ENCODE data around the gene SFTPD.
"Not testable (repeated sequence)": the region's sequence is repeated elsewhere in the genome, so short reads cannot be mapped to it uniquely, and the experiment has no call there.

SFTPD gene

GRCh38 chr10:79948976-79949722 is at the start of gene SFTPD:
SFTPD (minus strand) TSS chr10:79949105; CDS start chr10:79946659, 2,446 bp downstream.
- DNase-seq (ENCODE audit: low read depth), result no peak

DNA sequence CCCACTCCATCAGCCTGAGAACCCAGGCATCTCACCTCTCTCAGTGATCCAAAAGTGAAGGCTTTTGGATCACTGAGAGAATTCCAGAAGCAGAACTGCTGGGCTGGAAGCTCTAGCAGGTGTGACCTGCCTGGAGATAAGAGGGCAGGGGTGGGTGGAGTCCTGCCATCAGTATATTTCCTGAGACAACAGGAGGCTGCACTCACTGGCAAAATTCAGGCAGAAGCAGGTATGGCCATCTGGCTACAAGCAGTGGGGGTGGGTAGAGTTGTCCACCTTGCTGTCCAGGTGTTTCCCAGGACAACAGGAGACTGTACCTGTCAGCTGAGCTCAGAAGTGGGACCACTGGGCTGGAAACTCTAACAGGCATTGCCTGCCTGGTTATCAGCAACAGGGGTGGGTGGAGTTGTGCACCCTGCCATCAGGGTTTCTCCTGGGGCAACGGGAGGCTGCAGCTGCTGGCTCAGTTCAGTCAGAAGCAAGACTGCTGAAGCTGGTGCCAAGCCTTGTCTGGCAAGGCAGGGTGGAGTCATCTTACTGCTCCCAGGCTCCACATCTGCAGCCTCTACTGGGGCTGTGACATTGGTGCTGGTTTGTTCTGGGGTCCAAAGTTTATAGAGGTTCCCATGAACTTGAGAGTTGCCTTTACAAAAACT is 47.2 kb upstream of the SFTPD start:
- no peak for DNase-seq (ENCODE audit: low read depth)

DNA sequence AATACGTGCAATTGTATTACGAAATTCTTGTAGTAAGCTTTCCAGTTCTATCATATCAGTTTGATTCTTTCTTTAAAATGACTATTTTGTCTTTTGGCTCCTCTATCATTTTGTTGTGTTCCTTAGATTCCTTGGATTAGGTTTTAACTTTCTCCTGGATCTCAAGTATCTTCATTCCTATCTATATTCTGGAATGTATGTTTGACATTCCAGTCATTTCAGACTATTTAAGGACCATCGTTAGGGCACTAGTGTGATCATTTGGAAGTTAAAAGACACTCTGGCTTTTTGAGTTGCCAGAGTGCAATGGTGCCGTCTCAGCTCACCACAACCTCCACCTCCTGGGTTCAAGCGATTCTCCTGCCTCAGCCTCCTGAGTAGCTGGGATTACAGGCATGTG is 45.7 kb upstream of the SFTPD start:
- no peak for DNase-seq (ENCODE audit: low read depth)

- not testable (repeated sequence) for DNase-seq (ENCODE audit: low read depth)
Measured at GRCh38 chr10:79988199-79988598, 39.3 kb upstream of the SFTPD start.

DNA sequence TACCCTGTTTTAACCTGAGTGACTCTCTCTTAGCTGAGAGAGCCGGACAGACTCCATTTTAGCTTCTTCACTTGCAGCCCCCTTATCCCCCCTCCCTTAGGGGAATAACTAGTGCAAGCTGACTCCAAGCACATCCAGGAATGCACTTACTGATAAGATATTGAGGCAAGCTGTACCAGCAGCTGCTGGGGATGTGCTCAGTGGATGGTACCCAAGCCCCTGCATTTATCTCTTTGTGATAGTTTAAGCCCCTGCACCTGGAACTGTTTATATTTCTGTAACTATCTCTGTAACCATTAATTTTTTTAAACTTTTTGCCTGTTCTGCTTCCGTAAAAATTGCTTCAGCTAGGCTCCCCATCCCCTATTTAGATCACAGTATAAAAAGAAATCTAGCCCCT is 37.8 kb upstream of the SFTPD start:
- DNase-seq (ENCODE audit: low read depth), result not testable (repeated sequence)

DNA sequence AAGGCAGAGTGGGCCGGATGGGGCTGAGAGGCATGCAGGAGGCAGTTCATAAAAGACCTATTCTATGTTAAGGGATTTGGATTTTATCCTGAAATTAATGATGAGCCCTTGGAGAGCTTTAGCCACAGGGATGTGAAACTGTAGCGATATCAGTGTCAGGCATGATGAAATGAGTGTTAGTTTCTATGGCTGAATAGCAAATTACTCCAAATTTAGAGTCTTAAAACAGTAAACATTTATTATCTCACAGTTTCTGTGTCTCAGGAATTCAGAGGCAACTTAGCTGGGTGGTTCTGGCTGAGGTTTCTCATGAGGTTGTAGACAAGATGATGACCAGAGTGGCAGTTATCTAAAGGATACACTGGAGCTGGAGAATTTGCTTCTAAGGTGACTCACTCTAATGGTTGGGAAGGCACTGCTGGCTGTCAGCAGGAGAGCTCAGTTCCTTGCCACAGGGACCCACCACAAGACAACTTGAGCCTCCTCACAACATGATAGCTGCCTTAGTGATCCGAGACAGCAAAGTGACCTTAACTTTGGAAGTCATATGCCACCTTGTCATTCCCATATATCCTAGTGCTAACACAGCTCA is 36.7 kb upstream of the SFTPD start:
- no peak for DNase-seq (ENCODE audit: low read depth)

DNA sequence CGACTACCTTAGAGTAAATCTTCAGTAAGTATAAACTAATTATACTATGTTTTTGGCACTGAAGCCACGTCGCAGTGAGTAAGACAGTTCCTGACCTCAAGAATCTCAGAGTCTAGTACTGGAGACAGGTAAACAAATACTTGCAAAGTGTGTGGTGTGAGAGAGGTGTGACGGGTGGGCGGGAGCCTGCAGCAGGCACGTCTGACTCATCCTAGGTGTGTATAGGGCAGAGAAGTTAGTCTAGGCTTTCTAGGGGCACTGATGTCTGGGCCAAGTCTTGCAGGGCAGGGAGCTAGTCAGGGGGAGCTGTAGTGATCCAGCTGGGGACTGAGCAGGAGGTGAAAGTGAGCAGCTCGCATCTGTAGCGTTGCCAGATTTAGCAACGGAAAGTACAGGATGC is 35.9 kb upstream of the SFTPD start:
- no peak for DNase-seq (ENCODE audit: low read depth)

DNA sequence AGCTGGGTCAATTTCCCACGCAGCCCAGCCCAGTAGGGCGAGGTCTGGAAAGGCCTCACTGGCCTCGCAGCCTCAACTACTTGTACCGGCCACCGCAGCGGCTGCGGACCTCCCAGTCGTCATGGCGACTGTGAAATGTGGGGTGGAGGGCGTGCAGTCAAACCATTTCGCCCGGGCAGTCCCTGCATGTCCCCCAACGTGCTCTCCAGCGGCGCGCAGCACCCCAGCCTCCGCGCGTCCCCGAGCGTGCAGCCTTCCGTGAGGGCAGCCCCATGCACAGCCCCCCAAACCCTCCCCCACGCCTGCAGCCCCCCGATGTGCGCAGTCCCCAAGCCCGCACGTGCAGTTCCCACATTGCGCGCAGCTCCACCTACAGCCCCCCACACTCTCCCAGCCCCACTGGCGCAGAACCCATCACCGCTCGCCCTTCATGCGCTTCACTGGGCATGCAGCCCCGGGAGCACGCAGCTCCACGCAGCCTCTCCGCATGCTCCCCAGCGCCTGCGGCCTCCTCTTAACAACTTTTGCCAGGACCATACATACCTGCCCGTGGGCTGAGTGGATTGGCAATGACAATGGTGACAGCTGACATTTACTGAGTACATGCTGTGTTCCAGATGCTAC is 34.5 kb upstream of the SFTPD start:
- no peak for DNase-seq (ENCODE audit: low read depth)

GRCh38 chr10:79982861-79983260 is 34.0 kb upstream of the SFTPD start:
- DNase-seq (ENCODE audit: low read depth), result no peak

DNA sequence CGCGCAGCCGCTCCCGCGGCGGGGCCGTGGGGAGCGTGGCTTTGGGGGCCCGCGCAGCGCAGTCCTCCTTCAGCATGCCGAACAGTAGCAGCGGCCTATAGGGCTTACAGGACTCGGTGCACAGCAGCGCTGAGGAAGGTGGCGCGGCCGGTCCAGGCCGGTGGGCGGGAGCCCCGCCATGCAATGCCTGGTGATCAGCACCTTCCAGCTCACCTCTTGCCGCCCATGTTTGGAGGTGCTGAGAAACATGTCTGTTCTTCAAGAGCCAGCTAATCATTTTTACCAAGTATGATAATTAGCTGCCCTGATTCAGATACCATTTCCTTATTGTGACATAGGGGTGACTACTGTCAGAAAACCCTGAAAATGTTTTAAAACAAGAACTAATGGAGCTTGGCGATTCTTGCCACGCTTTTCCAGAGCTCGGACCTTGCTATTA is 33.5 kb upstream of the SFTPD start:
- no peak for DNase-seq (ENCODE audit: low read depth)

- DNase-seq (ENCODE audit: low read depth), result no peak
Measured at GRCh38 chr10:79981450-79982361, 32.8 kb upstream of the SFTPD start.

DNA sequence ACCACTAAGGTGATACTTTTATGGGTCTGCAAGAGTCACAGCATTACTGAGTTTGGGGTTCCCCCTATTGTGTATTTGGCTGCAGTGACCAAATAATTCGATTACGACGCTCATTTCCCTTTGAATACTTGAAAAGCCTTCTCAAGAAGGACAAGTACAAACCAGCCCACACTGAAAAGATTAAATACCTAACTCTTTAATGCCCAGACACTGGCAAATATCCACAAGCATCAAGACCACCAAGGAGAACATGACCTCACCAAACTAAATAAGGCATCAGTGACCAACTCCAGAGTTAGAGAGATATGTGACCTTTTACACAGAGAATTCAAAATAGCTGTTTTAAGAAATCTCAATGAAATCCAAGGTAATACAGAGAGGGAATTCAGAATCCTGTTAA is 31.8 kb upstream of the SFTPD start:
- DNase-seq (ENCODE audit: low read depth), result no peak

- no peak for DNase-seq (ENCODE audit: low read depth)
Measured at GRCh38 chr10:79979976-79980687, 31.2 kb upstream of the SFTPD start.

GRCh38 chr10:79979310-79979975 is 30.5 kb upstream of the SFTPD start:
- DNase-seq (ENCODE audit: low read depth), result no peak

DNA sequence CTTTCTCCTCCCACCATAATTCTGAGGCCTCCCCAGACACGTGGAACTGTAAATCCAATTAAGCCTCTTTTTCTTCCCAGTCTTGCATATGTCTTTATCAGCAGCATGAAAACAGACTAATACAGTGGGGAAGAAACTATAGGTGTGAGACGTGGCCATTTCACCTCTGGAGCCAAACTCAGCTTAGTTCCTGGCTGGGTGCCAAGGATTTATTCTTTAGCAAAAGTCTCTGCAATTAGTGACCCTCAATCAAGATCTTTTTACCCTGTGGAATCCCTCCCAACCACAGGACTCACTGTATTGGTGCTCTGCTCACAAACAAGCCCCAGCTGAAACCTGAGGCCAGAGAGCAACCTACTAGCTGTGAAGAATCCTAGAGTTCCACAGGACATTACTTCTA is 28.1 kb upstream of the SFTPD start:
- no peak for DNase-seq (ENCODE audit: low read depth)

DNA sequence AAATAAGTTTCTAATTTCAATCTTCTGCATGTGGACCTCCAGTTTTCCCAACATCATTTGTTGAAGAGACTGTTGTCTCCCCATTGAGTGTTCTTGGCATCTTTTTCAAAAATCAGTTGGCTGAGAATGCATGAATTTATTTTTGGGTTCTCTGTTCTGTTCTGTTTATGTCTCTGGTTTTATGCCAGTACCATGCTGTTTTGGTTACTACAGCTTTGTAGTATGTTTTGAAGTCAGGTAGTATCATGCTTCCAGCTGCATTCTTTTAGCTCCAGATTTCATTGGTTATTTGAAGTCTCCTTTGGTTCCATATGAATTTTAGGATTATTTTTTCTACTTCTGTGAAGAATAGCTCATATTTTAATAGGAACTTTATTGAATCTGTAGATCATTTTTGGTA is 21.2 kb upstream of the SFTPD start:
- no peak for DNase-seq (ENCODE audit: low read depth)

GRCh38 chr10:79947787-79948424 is 999 bp downstream of the SFTPD start:
- no peak for DNase-seq (ENCODE audit: low read depth)

DNA sequence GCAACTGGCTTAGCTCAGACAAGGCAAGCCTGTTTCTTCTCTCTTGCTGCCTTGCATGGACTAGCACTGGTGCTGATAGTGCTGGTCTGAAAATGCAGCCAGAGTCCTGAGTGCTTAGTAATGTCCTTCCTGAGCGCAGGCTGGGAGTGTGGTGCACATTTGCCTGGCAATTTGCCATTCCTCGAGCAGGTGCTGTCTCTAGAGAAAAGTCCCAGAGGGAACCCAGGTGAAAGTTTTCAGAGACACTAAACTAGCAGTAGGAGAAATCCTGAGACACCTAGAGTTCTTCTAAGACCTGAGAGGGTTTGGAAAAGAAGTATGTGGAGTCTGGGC is 1.9 kb downstream of the SFTPD start:
- DNase-seq (ENCODE audit: low read depth), result no peak

- no peak for DNase-seq (ENCODE audit: low read depth)
Measured at GRCh38 chr10:79946271-79947082, 2.4 kb downstream of the SFTPD start.
